GM20000 (cell line): ENCODE results near the gene XYLT1.

Experiments used
- DNase-seq: peaks from one replicate; pipeline ENCODE4 v3.0.0; 2012; ENCODE audit warnings: low spot score
- CTCF ChIP-seq: IDR thresholded peaks from 2 replicates; pipeline ENCODE4 v1.5.1; 2012; ENCODE audit warnings: mild to moderate bottlenecking, control low read depth; ENCODE audit errors: extremely low read depth, missing control alignments

XYLT1 gene

GRCh38 chr16:17229131-17229530, 241.6 kb downstream of the XYLT1 start:
- no peak for DNase-seq
- no peak for TF ChIP-seq CTCF

GRCh38 chr16:17228708-17229055, 242.1 kb downstream of the XYLT1 start:
- no peak for TF ChIP-seq CTCF
- DNase-seq: no peak

- no peak for DNase-seq
- no peak for TF ChIP-seq CTCF
Measured at GRCh38 chr16:17228048-17228707, 242.6 kb downstream of the XYLT1 start.

GRCh38 chr16:17227278-17227677, 243.5 kb downstream of the XYLT1 start:
- TF ChIP-seq CTCF: no peak
- DNase-seq: no peak

GRCh38 chr16:17225541-17225940, 245.2 kb downstream of the XYLT1 start:
- no peak for TF ChIP-seq CTCF
- no peak for DNase-seq

GRCh38 chr16:17224879-17225281, 245.9 kb downstream of the XYLT1 start:
- TF ChIP-seq CTCF: no peak
- no peak for DNase-seq

GRCh38 chr16:17224350-17224749, 246.4 kb downstream of the XYLT1 start:
- no peak for TF ChIP-seq CTCF
- no peak for DNase-seq
